Measurements from ENCODE around the gene NFIX.
A peak's percentile ranks its signal among the peaks of the same experiment; 100 is the strongest.

Gene NFIX

DNA sequence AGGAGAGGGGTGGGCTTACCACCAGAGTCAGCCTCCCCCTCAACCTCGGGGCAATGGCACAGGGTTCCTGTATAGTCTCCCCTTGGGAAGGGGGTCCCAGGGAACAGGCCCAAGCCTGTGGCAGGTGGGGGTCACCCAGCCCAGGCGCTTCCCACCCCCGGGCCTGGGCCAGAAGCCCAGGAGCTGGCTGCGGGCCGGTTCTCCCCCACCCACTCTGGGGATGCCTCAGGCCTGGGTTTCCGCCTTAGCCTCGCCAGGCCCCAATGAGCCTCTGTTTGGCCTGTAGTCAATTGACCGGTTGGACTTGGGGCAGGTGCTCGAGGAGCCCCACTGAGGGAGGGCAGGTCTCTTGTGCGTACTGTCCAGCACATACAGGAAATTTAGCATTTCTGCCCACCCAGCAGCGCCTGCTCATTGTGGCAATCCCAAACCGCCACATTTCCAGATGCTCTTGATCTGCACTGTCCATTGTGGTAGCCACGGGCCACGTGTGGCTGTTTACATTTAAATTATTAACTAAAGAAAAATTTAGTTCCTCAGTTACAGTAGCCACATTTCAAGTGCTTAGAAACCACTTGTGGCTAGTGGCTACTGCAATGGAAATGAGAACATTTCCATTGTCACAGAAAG lies 97.4 kb downstream of the NFIX start:
- no peak overlapping the region for H3K9ac ChIP-seq (ENCODE audit: low read length)
- H3K27me3 ChIP-seq (ENCODE audit: control insufficient read depth, insufficient read depth, low read length), result peaks cover 71% of the 10 kb centered on the region
- H3K4me3 ChIP-seq (ENCODE audit: low read length), result no peak overlapping the region
- H3K4me1 ChIP-seq (ENCODE audit: control insufficient read depth, low read depth, low read length), result peaks cover 13% of the 10 kb centered on the region
- H3K36me3 ChIP-seq (ENCODE audit: control insufficient read depth, low read depth, low read length), result no peaks in the 10 kb centered on the region
- no peaks in the 10 kb centered on the region for H3K9me3 ChIP-seq (ENCODE audit: control insufficient read depth, low read depth, low read length)
- no peak overlapping the region for H3K27ac ChIP-seq (ENCODE audit: low read length)

DNA sequence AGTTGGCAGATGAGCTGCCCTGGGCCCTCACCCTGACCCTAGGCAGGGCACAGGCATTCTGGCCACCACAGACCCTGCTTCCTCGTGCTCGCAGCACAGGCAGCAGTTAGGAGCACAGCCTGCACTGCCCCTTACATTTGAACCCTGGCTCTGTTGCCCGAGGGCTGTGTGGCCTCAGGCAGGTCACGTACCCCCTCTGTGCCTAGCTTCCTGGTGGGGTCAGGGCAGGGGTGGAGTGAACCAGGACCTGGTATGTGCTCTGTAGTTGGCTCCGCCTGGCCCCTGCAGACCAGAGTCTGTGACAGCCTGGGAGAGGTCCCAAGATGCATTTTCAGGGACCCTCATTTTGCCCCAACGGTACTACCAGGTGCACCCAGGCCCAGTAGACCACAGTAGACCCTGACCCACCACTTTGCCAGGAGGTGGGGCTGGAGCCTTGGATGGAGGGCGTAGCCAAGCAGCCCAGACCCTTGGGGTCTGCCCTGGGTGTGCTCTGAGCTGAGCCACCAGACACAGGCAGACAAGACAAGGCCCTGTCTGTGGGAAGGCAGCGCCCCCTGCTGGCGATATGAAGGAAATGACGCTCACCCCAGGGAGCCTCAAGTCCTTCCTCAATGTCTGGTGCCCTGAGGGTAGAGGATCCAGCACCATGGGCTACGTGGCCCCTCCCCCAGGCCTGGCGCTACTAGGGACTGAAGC lies 98.3 kb downstream of the NFIX start:
- H3K9ac ChIP-seq (ENCODE audit: low read length), result no peak overlapping the region
- peaks cover 13% of the 10 kb centered on the region for H3K4me1 ChIP-seq (ENCODE audit: control insufficient read depth, low read depth, low read length)
- H3K4me3 ChIP-seq (ENCODE audit: low read length), result no peak overlapping the region
- H3K36me3 ChIP-seq (ENCODE audit: control insufficient read depth, low read depth, low read length), result no peaks in the 10 kb centered on the region
- no peaks in the 10 kb centered on the region for H3K9me3 ChIP-seq (ENCODE audit: control insufficient read depth, low read depth, low read length)
- H3K27me3 ChIP-seq (ENCODE audit: control insufficient read depth, insufficient read depth, low read length), result peaks cover 79% of the 10 kb centered on the region
- no peak overlapping the region for H3K27ac ChIP-seq (ENCODE audit: low read length)

DNA sequence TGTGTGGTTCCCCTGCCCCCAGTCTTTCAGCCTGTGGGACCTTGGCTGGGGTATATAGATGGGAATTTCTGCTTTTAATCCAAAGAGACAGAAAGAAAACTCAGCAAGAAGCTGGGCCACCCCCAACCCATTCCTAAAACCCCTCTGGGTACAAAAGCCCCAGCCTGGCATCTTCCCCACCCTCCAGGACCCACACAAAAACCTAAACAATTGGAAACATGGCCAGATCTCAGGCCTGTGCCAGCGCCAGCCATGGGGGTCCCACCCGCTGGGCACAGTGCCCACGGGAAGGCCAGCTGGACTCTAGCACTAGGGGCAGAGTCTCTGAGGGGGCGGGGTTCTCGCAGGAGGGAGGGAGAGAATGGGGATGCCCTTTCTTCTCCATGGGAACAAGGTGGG lies 98.8 kb downstream of the NFIX start:
- Histone ChIP-seq H3K4me3 (ENCODE audit: low read length) (no peak overlapping the region), H3K4me1 (ENCODE audit: control insufficient read depth, low read depth, low read length) (peaks cover 13% of the 10 kb centered on the region), H3K9ac (ENCODE audit: low read length) (no peak overlapping the region), H3K27ac (ENCODE audit: low read length) (no peak overlapping the region), H3K27me3 (ENCODE audit: control insufficient read depth, insufficient read depth, low read length) (peaks cover 85% of the 10 kb centered on the region), H3K9me3 (ENCODE audit: control insufficient read depth, low read depth, low read length) (no peaks in the 10 kb centered on the region), H3K36me3 (ENCODE audit: control insufficient read depth, low read depth, low read length) (no peaks in the 10 kb centered on the region)

DNA sequence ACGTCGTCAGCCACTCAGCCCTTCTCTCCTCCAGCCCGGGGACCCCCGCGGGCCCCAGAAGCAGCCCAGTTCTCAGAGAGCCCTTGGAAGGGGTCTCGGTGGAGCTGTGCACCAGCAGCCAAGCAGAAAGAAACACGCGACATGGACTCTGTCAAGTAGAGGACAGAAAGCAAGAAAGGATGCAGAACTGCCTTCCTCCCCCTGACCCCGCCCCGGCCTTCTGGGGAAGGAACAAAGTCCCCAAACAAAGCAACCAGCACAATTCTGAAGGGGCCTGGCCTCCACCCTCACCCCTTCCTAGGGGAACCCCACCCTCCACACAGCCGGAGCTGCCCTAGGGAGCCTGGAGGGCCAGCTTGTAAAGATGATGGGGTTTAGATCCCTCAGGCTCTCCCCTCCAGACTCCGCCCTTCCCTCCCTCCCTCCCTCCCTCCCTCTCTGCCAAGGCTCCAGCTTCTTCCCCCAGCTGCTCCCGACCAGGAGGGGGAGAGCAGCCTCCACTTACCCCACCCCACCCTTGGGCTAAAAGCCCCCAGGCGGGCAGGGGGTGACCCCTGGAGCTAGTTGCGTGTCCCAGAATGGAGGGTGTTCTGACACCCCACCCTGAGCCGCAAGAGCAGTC lies 99.6 kb downstream of the NFIX start:
- Histone ChIP-seq H3K36me3 (ENCODE audit: control insufficient read depth, low read depth, low read length) (no peaks in the 10 kb centered on the region), H3K27ac (ENCODE audit: low read length) (no peak overlapping the region), H3K27me3 (ENCODE audit: control insufficient read depth, insufficient read depth, low read length) (peaks cover 92% of the 10 kb centered on the region), H3K4me1 (ENCODE audit: control insufficient read depth, low read depth, low read length) (peaks cover 13% of the 10 kb centered on the region), H3K9ac (ENCODE audit: low read length) (no peak overlapping the region), H3K4me3 (ENCODE audit: low read length) (no peak overlapping the region), H3K9me3 (ENCODE audit: control insufficient read depth, low read depth, low read length) (no peaks in the 10 kb centered on the region)

DNA sequence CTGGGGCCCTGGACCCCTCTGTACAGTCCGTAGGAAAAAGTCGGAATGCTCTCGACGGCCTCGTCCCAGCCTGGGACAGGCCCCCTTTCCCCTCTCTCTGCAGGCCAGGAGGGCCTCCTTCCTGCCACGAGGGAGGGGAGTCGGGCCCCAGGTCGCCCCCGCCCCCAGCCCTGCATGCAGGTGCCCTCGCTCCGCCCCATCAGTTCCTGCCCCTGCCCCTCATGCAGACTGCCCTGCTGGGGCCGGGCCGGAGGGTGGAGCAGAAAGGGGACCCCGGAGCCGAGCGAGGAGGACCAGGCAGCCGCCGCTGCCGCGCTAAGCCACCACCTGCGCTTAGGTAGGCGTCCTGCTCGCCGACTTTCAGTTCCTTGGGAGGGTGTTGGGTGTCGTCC lies 100.1 kb downstream of the NFIX start:
- H3K36me3 ChIP-seq (ENCODE audit: control insufficient read depth, low read depth, low read length), result no peaks in the 10 kb centered on the region
- no peak overlapping the region for H3K9ac ChIP-seq (ENCODE audit: low read length)
- H3K27ac ChIP-seq (ENCODE audit: low read length), result no peak overlapping the region
- H3K27me3 ChIP-seq (ENCODE audit: control insufficient read depth, insufficient read depth, low read length), result peaks cover 97% of the 10 kb centered on the region
- peaks cover 13% of the 10 kb centered on the region for H3K4me1 ChIP-seq (ENCODE audit: control insufficient read depth, low read depth, low read length)
- H3K9me3 ChIP-seq (ENCODE audit: control insufficient read depth, low read depth, low read length), result no peaks in the 10 kb centered on the region
- H3K4me3 ChIP-seq (ENCODE audit: low read length), result peak overlapping the region; percentile 38

DNA sequence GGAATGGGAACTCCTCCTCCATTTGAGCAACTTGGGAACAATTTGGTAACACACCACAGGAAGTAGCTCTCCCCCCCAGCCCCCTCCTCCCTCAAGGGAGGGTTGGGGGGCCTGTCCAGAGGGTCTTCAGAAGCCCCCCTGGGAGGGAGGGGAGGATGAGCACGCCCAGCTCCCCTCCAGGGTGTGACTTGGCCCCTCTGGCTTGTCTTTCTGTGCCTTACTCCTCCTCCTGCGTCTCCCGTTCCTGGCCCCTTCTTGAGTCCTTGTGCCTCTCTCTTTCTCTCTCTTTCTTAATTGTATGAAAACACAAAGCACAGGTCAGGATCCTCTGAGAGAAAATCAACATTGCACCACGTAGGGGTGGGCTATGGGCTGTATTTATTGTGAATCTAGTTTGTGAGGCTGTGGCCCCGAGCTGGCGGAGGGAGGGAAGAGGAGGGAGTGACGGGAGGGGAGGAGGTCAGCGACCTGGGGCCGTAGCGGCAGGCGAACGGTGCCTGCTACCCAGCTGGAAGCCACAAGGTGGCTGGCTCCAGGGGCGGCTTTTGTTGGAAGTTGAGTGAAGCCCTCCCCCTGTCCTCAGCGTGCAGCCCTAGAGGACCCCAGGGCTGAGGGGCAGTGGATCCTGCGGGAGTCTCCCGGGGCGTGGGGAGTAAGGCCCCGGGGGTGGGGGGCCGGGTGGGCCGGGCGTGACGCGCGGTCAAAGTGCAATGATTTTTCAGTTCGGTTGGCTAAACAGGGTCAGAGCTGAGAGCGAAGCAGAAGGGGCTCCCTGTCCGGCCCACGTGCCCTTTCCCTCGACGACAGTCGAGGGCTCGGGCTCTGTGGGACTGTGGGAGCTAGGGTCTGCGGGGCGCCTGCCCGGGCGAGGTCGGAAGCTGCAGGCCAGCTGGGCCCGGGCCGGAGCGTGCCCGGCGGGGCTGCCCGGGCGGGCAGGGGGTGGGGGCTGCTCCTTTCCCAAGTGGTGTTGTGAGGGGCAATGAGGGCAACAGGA lies 101.0 kb downstream of the NFIX start:
- no peaks in the 10 kb centered on the region for H3K36me3 ChIP-seq (ENCODE audit: control insufficient read depth, low read depth, low read length)
- peaks cover 12% of the 10 kb centered on the region for H3K4me1 ChIP-seq (ENCODE audit: control insufficient read depth, low read depth, low read length)
- no peaks in the 10 kb centered on the region for H3K9me3 ChIP-seq (ENCODE audit: control insufficient read depth, low read depth, low read length)
- H3K27ac ChIP-seq (ENCODE audit: low read length), result no peak overlapping the region
- H3K27me3 ChIP-seq (ENCODE audit: control insufficient read depth, insufficient read depth, low read length), result peaks cover 99% of the 10 kb centered on the region
- no peak overlapping the region for H3K9ac ChIP-seq (ENCODE audit: low read length)
- peak overlapping the region; percentile 38 for H3K4me3 ChIP-seq (ENCODE audit: low read length)

DNA sequence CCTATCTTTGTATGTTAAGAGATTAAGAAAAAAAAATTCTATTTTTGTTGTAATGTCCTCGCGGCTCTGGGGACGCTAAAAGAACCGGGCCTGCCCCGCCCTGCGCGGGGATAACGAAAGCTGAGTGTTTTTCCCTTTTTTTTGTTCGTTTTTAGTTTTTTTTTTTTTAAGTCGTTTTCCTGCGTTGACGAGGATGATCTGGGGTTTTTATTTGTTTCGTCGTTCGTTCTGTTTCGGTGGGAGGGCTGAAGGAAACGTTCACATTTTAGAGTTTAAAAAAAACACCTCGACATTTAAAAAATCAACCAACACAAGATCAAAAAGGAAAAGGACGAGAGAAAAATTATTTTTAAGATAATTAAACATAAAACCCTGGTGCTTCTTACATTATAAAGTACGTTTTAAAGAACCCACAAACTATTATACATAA lies 101.8 kb downstream of the NFIX start:
- H3K27me3 ChIP-seq (ENCODE audit: control insufficient read depth, insufficient read depth, low read length), result peaks cover 99% of the 10 kb centered on the region
- H3K4me1 ChIP-seq (ENCODE audit: control insufficient read depth, low read depth, low read length), result peaks cover 6% of the 10 kb centered on the region
- no peak overlapping the region for H3K9ac ChIP-seq (ENCODE audit: low read length)
- no peaks in the 10 kb centered on the region for H3K36me3 ChIP-seq (ENCODE audit: control insufficient read depth, low read depth, low read length)
- H3K9me3 ChIP-seq (ENCODE audit: control insufficient read depth, low read depth, low read length), result no peaks in the 10 kb centered on the region
- H3K27ac ChIP-seq (ENCODE audit: low read length), result no peak overlapping the region
- no peak overlapping the region for H3K4me3 ChIP-seq (ENCODE audit: low read length)

DNA sequence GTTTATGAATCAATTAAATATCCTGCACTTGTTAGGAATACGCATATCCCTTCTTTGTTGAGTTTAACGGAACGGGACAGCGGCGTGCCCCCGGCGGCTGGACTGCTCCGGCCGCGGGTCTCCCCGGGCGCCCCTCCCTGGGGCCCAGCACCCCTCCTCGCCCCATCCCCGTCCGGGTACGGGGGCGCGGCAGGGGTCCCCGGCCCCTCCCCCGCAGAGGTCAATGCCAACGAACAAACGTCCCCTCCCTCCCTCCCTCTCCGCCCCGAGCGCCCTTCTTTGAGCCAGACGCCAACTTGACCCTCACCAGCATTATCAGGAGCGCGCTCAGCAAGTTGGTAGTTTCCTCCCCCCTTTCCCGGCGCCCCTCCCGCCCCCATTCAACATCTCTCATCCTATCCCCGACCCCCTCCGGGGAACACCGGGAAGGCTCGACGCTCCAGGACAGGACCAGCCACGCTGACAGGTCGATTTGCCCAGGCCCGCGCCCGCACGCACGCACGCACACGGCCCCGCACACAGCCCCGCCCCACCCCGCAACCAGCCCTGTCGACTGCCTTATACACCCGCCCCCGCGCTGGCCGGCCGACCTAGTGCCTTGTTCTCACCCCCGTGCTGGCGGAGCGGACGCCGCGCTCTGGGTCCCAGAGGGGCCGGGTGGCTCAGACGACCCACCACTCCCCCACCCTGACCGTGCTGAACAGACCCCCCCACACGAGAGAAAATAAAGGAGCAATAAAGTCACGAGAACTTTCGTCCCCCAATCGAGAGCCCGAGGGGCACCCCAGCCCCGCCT lies 102.4 kb downstream of the NFIX start:
- Histone ChIP-seq H3K27me3 (ENCODE audit: control insufficient read depth, insufficient read depth, low read length) (peaks cover 98% of the 10 kb centered on the region), H3K4me1 (ENCODE audit: control insufficient read depth, low read depth, low read length) (peaks cover 6% of the 10 kb centered on the region), H3K4me3 (ENCODE audit: low read length) (no peak overlapping the region), H3K9ac (ENCODE audit: low read length) (no peak overlapping the region), H3K36me3 (ENCODE audit: control insufficient read depth, low read depth, low read length) (no peaks in the 10 kb centered on the region), H3K9me3 (ENCODE audit: control insufficient read depth, low read depth, low read length) (no peaks in the 10 kb centered on the region), H3K27ac (ENCODE audit: low read length) (no peak overlapping the region)

DNA sequence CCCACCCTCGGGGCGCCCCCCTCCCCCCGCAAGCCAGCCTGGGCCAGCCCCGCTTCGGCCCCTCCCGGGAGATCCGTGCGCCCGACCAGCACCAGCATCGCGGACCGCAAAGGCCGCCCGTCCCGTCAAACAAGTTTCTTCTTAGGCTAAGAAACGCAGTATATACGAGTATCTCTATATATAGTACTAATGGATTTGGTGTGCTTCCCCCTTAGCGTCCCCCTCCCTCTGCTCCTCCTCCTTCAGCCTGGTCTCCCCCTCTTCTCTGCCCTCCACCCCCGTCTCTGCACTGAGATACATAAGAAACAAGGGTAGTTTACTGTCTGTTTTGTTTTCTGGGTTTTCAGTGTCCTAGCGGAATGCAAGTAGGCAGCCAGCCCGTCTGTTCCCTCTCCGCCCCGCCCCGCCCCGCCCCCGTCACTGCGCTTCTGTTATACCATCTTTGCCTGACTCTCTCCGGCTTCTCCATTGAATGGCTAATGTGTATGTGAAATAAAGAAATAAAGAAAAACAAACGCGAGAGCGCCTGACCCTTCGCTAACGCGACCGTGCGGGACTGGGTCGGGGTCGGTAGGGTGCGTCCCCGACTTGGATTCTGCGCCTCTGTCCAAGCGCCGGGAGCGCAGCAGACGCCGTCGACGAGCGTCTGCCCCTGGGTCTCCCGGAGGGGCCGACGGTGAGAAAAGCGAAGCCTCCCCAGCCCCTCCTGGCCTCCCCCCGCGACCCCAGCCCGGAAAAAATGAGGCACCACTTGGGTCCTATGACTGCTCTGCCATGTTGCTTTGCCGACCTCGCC lies 103.2 kb downstream of the NFIX start:
- H3K4me3 ChIP-seq (ENCODE audit: low read length), result no peak overlapping the region
- peaks cover 98% of the 10 kb centered on the region for H3K27me3 ChIP-seq (ENCODE audit: control insufficient read depth, insufficient read depth, low read length)
- no peaks in the 10 kb centered on the region for H3K9me3 ChIP-seq (ENCODE audit: control insufficient read depth, low read depth, low read length)
- no peak overlapping the region for H3K9ac ChIP-seq (ENCODE audit: low read length)
- no peak overlapping the region for H3K27ac ChIP-seq (ENCODE audit: low read length)
- H3K4me1 ChIP-seq (ENCODE audit: control insufficient read depth, low read depth, low read length), result peaks cover 10% of the 10 kb centered on the region
- no peaks in the 10 kb centered on the region for H3K36me3 ChIP-seq (ENCODE audit: control insufficient read depth, low read depth, low read length)

Data from iPS-18a (cell line).